NCI-H2196 treated with DMSO at 0.1 percent for 48 hours (cell line): ENCODE results near the gene DLG2.
A peak's percentile ranks its signal among the peaks of the same experiment; 100 is the strongest.

Experiments used
- DNase-seq: peaks from one replicate; lab custom pipeline; 2025; ENCODE audit not compliant: unreplicated experiment; lab: John Stamatoyannopoulos, UW

DLG2 gene

GRCh38 chr11:83835423-83835822 lies 1791.7 kb downstream of the DLG2 start:
- no peak for DNase-seq

DNA sequence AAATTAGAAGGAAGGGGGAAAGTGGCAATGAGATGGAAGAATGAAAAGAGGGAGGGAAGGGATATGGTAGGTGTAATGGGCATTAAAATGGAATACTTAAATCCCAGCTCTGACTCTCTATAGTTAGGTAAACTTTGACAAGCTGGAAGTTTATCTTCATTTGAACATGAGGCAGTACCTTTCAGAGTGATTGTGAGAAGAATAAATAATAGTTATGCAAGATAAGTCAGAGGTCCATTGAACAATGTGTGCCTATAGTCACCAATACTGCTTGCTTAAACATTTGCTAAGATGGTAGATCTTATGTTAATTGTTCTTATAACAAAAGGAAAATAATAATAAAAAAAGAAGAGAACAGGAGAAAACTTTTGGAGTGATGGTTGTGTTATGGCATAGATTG lies 1795.2 kb downstream of the DLG2 start:
- no peak for DNase-seq

- peak; percentile 11 for DNase-seq
These were observed 1799.1 kb downstream of the DLG2 start for GRCh38 chr11:83827940-83828554.

DNA sequence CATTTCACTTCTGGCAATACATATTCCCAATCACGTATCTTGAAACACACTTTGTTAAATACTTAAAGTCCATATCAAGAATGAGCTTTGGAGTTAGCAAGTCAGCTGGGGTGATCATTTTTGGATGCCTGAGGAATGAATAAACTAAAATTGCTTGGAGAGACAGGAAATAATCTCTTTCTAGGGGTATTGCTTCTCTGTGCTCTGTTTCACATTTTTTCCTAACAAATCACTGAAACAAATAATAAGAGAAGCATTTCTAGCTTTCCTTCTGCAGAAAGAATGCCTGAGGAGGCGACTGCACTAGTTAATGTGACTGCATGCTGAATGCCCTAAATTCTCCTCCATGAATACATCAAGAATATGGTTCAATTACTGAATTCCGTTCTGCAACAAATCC lies 1799.6 kb downstream of the DLG2 start:
- no peak for DNase-seq

DNA sequence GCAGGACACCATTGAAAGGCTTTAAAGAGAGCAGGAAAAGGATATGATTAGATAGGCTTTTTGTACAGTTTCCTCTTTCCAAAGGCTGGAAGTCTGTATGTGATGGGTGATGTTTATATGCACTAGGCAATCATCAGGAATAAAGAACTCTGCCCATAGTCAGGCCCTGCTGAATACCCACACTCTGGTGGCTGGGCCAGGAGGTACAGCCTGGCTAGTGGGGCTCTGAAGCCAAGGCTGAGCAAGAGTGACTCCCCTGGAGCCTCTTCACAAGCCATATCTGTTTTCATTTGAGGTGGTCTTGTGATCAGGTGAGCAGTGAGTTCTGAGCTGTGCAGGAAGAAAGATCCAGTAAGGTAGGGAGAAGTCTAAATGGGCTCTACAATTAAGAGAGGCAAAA lies 1801.1 kb downstream of the DLG2 start:
- DNase-seq, result no peak

DNA sequence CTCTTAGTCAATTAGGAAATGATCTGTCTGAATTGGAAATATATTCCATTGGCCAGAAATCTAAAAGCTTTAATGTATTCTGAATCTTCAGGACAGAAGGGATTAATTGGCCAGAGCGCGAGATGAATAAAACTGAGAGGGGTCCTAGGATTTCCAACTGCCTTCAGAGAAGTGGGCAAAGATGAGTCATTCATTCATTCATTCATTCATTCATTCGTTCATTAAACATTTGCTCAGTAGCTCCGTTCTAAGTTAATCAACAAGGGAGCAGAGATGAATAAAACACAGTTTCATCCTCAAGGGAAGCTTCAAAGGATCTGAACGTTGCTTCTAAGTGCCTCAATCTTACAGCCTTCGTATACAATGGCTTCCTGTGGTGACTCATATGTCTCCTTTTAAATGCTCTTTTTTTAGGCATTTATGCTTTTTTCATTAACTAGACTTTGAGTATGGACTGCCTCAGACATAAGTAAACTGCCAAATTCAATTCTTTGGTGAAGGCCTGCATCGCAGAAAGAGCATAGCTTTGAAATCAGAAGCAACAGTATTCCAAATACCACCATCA lies 1803.6 kb downstream of the DLG2 start:
- no peak for DNase-seq

DNA sequence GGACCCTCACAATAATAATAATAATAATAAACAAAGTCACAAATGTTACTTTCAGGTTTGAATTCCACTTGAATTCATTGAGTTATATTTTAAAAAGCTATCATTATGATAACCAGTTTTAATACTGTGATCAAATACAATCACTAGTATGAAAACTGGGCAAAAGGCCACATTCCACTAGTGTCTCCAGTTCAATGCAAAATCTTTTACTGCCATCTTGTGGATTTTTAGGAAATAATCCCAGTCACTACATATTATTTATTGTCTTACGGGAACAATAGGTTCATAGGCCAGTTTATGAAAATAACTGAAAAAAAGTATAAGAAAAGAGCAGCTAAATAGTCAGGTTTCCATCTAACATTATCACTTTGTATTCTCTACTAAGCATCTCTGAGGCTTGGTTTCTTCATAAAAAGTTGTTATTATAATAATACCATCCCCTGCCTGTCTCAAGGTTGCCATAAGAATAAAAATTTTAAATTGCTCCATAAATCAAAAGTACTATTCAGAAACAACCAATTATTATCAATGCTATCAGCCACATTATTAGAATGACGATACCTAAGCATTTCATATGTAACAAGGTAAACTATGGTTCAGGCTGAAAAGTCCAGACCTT lies 1807.1 kb downstream of the DLG2 start:
- DNase-seq, result peak; percentile 29

DNA sequence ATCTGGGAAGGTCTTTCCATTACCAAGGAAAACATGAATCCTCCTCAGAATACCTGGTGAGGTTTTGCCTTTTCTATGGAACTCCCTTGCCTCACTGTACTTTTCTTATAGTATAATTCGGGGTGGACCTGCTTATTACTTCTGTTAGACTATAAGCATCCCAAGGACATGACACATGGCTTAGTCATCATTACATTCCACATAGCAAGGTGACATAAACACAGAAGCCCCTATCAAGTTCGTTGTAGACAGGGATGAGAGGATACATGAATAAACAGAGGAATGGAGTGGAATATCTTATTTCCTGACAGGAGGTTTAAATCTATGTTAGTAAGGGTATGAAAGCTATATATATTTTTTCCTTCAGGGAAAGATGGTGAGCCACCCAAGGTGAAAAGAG lies 1808.8 kb downstream of the DLG2 start:
- no peak for DNase-seq

GRCh38 chr11:83816572-83817187 lies 1810.5 kb downstream of the DLG2 start:
- no peak for DNase-seq

- DNase-seq, result no peak
These were observed 1811.4 kb downstream of the DLG2 start for GRCh38 chr11:83815736-83816135.

- no peak for DNase-seq
These were observed 1813.8 kb downstream of the DLG2 start for GRCh38 chr11:83813296-83813695.

- no peak for DNase-seq
These were observed 1817.9 kb downstream of the DLG2 start for GRCh38 chr11:83809274-83809673.

GRCh38 chr11:83801799-83802198 lies 1825.3 kb downstream of the DLG2 start:
- no peak for DNase-seq

- no peak for DNase-seq
These were observed 1833.8 kb downstream of the DLG2 start for GRCh38 chr11:83793310-83793709.

- no peak for DNase-seq
These were observed 1835.6 kb downstream of the DLG2 start for GRCh38 chr11:83791557-83791956.

DNA sequence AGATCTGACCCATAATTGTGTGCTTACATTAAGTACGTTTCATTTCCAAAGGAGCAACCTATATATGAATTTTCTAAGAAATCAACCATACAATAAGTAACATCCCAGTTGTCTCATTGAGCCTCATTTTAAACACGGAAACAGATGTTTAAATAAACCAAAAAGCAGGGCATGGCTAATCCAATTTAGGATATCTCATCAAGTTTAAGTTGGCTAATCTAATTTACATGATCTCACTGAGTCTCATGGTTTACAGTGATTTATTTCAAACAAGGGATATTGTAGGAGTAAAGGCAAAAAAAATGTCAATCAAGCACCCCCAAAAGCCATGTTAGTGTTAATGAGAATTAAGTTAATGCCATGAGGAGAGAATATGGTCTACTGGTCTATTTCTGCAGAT lies 1841.2 kb downstream of the DLG2 start:
- no peak for DNase-seq

DNA sequence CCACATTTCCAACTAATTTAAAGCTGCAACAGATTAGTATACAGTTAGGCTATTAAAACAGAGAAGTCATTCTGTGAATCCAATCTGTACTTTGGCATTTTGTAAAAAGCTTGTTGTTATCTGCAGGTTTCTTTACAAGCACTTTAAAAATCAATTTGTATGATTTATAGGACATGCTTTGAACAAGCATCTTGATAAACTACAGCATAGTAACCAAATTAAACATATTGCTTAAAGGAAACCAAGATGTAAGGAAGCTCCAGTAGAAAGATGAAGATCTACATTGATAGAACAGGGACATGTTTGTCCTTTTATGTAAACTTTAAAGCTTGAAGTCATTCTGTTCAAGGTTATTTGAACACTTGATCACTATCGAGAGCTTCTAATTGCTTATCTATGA lies 1842.7 kb downstream of the DLG2 start:
- DNase-seq, result no peak

DNA sequence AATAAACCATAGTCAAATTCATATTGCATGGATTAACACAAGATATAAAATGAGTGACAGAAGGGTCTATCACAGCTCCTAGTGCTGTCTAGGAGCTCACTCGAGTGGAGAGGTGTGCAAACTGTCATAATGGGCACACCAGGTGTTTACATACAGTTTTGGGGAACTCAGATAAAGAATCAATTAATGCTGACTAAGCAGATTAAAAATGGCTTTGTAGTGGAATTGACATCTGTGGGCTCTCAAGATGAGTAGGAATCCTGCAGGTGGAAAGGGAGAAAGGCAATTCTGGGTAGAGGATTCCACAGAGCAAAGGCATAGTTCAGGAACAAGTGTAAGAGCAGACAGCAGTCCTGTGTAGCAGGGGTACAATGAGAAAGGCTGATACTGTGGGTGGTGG lies 1844.8 kb downstream of the DLG2 start:
- DNase-seq, result no peak

- no peak for DNase-seq
These were observed 1847.3 kb downstream of the DLG2 start for GRCh38 chr11:83779876-83780275.

DNA sequence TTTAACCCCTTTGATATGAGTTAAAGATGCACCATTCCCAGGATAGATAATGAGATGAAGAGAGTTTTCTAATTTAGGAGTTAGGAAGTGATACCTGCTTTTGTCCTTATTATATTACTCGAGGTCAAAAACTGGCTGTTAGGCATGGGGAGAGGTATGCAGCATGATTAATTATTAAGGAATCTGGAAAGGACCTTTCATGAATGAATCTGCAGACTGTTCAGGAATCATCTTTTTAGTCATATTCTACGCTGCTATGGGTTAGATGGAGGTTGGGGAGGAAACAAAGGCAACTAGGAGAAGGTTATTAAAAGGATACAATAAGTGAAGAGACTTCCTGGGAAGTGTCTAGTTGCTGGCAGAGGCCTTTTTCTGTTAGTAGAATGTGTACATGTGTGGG lies 1848.5 kb downstream of the DLG2 start:
- no peak for DNase-seq

GRCh38 chr11:83773950-83774880 lies 1852.9 kb downstream of the DLG2 start:
- no peak for DNase-seq
